ENCODE results near the gene PCAT7. TPM values are rescaled to one million over a fixed set of nuclear protein-coding genes. Genes with fewer than 3 reads are reported as not detected.

PCAT7 gene
- total and polyA plus RNA-seq, 2 donors (not counting 3 experiments of a cell fraction or from before 2014, with no cell fraction given): not detected

- Histone ChIP-seq H3K36me3 (ENCODE audit: control insufficient read depth in 2 of 2, extremely low read depth in 1 of 2, insufficient read depth in 2 of 2, low read length in 2 of 2) (no peaks in the 10 kb centered on the region), H3K79me2 (ENCODE audit: control insufficient read depth, insufficient read depth, low read length) (no peaks in the 10 kb centered on the region), H3K9ac (replicated peaks; ENCODE audit: extremely low read depth, insufficient read depth, low read length) (no peak overlapping the region), H3K27ac (ENCODE audit: insufficient read depth, low read depth, low read length) (no peak overlapping the region), H4K20me1 (replicated peaks; ENCODE audit: control insufficient read depth, extremely low read depth, insufficient read depth, low read length) (no peaks in the 10 kb centered on the region), H3K4me1 (ENCODE audit: control insufficient read depth, extremely low read depth, insufficient read depth, low read length) (no peaks in the 10 kb centered on the region), H3K4me3 (replicated peaks in 1 of 3; ENCODE audit: insufficient read depth in 1 of 3, low read depth in 1 of 3, low read length in 3 of 3) (no peak overlapping the region), H3K9me3 (replicated peaks; ENCODE audit: control insufficient read depth, insufficient read depth, low read length) (no peaks in the 10 kb centered on the region), H2AFZ (ENCODE audit: low read depth, low read length) (no peak overlapping the region), H3K4me2 (ENCODE audit: insufficient read depth, low read length) (no peak overlapping the region), H3K9me1 (replicated peaks; ENCODE audit: control insufficient read depth, extremely low read depth, insufficient read depth, low read length) (no peaks in the 10 kb centered on the region), H3K27me3 (ENCODE audit: control insufficient read depth in 2 of 2, insufficient read depth in 2 of 2, low read length in 2 of 2) (no peaks in the 10 kb centered on the region)
- FAIRE-seq: no peak
- DNase-seq (ENCODE audit: low read depth, low spot score): no peak
- TF ChIP-seq CTCF (IDR thresholded peaks at IDR 0.05; ENCODE audit: extremely low read depth in 1 of 2, insufficient read depth in 1 of 2, low read depth in 1 of 2, low read length in 2 of 2) (no peak), GATA2 (IDR thresholded peaks at IDR 0.05; ENCODE audit: insufficient read depth, insufficient read length, low read depth, low read length) (no peak), FOS (IDR thresholded peaks at IDR 0.05; ENCODE audit: borderline replicate concordance, insufficient read depth, low read length) (no peak), MAX (IDR thresholded peaks at IDR 0.05; ENCODE audit: insufficient read depth, insufficient read length) (no peak), EZH2 (IDR thresholded peaks at IDR 0.05; ENCODE audit: borderline replicate concordance, low read depth, low read length, severe bottlenecking) (no peak), MYC (IDR thresholded peaks at IDR 0.05; ENCODE audit: low read depth, low read length) (no peak), POLR2AphosphoS5 (IDR thresholded peaks at IDR 0.05; ENCODE audit: insufficient read depth, low read depth, low read length) (no peak), JUN (IDR thresholded peaks at IDR 0.05; ENCODE audit: borderline replicate concordance, insufficient read depth, insufficient read length, low read depth) (no peak), POLR2A (IDR thresholded peaks at IDR 0.05; ENCODE audit: low read depth, low read length) (no peak)
- BruUV-seq (replicated peaks): no TSS peak
- intact Hi-C loops (cut with micrococcal nuclease) (no loop called here), dilution Hi-C loops (cut with MboI; ENCODE audit: extremely low pct_ligation_motif_present, low sequenced_read_pairs) (no loop called here)
- CTCF ChIA-PET: interaction anchor here (1.3 kb wide), 1 partner anchor 50 kb away, joined by 4 read pairs; no protein-coding TSS in a partner anchor
- POLR2A ChIA-PET: no interaction called here
Measured at GRCh38 chr9:94619026-94619425, 64.1 kb downstream of the PCAT7 start.

Small RNA genes within 50 kb of the gene (small RNA-seq; reads per million reads assigned to genes)
- not detected for gene RNU6-669P (ENCODE audit: insufficient read depth, insufficient read length, low read depth, low replicate concordance)

Other genes with a start within 250 kb of the PCAT7 start
- not detected in 2 replicates for gene NUTM2F, start 226.4 kb upstream of the PCAT7 start, total RNA-seq
- not detected in 2 replicates for gene NUTM2F, start 226.4 kb upstream of the PCAT7 start, polyA plus RNA-seq
- gene FBP2, start 38.7 kb downstream of the PCAT7 start, total RNA-seq: not detected in 2 replicates
- not detected in 2 replicates for gene FBP2, start 38.7 kb downstream of the PCAT7 start, polyA plus RNA-seq
- gene FBP1, start 84.4 kb downstream of the PCAT7 start, total RNA-seq: 2.2 and 3.8 TPM in 2 replicates
- gene FBP1, start 84.4 kb downstream of the PCAT7 start, polyA plus RNA-seq: 1.9 and 2.5 TPM in 2 replicates
- gene AOPEP, start 171.6 kb downstream of the PCAT7 start, total RNA-seq: 35.6 and 41.6 TPM in 2 replicates
- gene AOPEP, start 171.6 kb downstream of the PCAT7 start, polyA plus RNA-seq: 18.1 and 20.2 TPM in 2 replicates